CD14-positive monocyte (primary cell): ENCODE measurements around the gene IGSF8. TPM values are rescaled to one million over a fixed set of nuclear protein-coding genes. Genes with fewer than 3 reads are reported as not detected.

Source experiments
- DNase-seq, 3 donors: peaks; one replicate each; pipeline ENCODE4 v3.0.0-alpha.2; 2011 to 2022
- H2AFZ ChIP-seq: 2 replicates; pipeline ENCODE4 v1.6.0; 2012; ENCODE audit warnings: mild to moderate bottlenecking, low read depth, low read length, inconsistent platforms; ENCODE audit not compliant: insufficient read depth, poor library complexity, severe bottlenecking
- H3K27ac ChIP-seq, 2 donors: 1 replicate in 1 of 2; 2 replicates in 1 of 2; pipeline ENCODE4 v1.5.1; 2012 to 2013; ENCODE audit warnings: low read length in 2 of 2, control low read depth in 1 of 2, inconsistent platforms in 1 of 2, low read depth in 1 of 2, mild to moderate bottlenecking in 1 of 2
- H3K27me3 ChIP-seq, 2 donors: one replicate each; pipeline versions ENCODE4 v1.6.0 to v1.6.1; 2011 to 2013; ENCODE audit warnings: low read length in 2 of 2; ENCODE audit not compliant: control insufficient read depth in 2 of 2, insufficient read depth in 2 of 2
- H3K36me3 ChIP-seq, 2 donors: replicated peaks in 1 of 2; 1 replicate in 1 of 2; 2 replicates in 1 of 2; pipeline versions ENCODE4 v1.5.1 to v1.6.1; 2012 to 2013; ENCODE audit warnings: low read length in 2 of 2, control low read depth in 1 of 2, inconsistent platforms in 1 of 2, mild to moderate bottlenecking in 1 of 2; ENCODE audit not compliant: insufficient read depth in 2 of 2, control insufficient read depth in 1 of 2
- H3K4me1 ChIP-seq, 2 donors: 1 replicate in 1 of 2; 2 replicates in 1 of 2; pipeline versions ENCODE4 v1.5.1 to v1.6.1; 2012 to 2013; ENCODE audit warnings: low read length in 2 of 2, control low read depth in 1 of 2, inconsistent platforms in 1 of 2, mild to moderate bottlenecking in 1 of 2, moderate library complexity in 1 of 2; ENCODE audit not compliant: insufficient read depth in 2 of 2, control insufficient read depth in 1 of 2
- H3K4me2 ChIP-seq: replicated peaks from 2 replicates; pipeline ENCODE3; 2012; ENCODE audit warnings: low read length, moderate library complexity, mild to moderate bottlenecking; ENCODE audit not compliant: poor library complexity, severe bottlenecking; ENCODE audit errors: extremely low read depth
- H3K4me3 ChIP-seq, 3 experiments: fragments of 200-600 bp in 1 of 3; sonication (generic) in 1 of 3; replicated peaks in 1 of 3; 1 replicate in 2 of 3; 2 replicates in 1 of 3; pipeline ENCODE4 v1.5.1; 2011 to 2013; ENCODE audit warnings: low read length in 3 of 3, mild to moderate bottlenecking in 3 of 3, control low read depth in 2 of 3, low read depth in 2 of 3, inconsistent platforms in 1 of 3, moderate library complexity in 1 of 3
- H3K79me2 ChIP-seq: 2 replicates; pipeline ENCODE4 v1.6.0; 2012; ENCODE audit warnings: mild to moderate bottlenecking, control low read depth, inconsistent platforms, low read length, moderate library complexity; ENCODE audit not compliant: insufficient read depth
- H3K9ac ChIP-seq: 2 replicates; pipeline ENCODE4 v1.6.0; 2017; ENCODE audit warnings: low read length, mild to moderate bottlenecking; ENCODE audit not compliant: insufficient read depth, poor library complexity, severe bottlenecking
- H3K9me3 ChIP-seq, 2 donors: replicated peaks in 1 of 2; 1 replicate in 1 of 2; 2 replicates in 1 of 2; pipeline versions ENCODE4 v1.5.1 to v1.6.1; 2012 to 2013; ENCODE audit warnings: low read length in 2 of 2, control low read depth in 1 of 2; ENCODE audit not compliant: control insufficient read depth in 1 of 2, insufficient read depth in 1 of 2
- H4K20me1 ChIP-seq: 2 replicates; pipeline ENCODE4 v1.6.0; 2012; ENCODE audit warnings: mild to moderate bottlenecking, low read length, control low read depth, moderate library complexity; ENCODE audit not compliant: insufficient read depth
- H3K27ac Mint-ChIP-seq, 7 donors: one replicate each; pipeline ENCODE4 v1.8.0; 2020; ENCODE audit warnings: mild to moderate bottlenecking in 7 of 7, mixed read lengths in 7 of 7, moderate library complexity in 6 of 7, inconsistent platforms in 2 of 7
- H3K27me3 Mint-ChIP-seq, 3 donors: one replicate each; pipeline ENCODE4 v1.8.0; 2021 to 2022; ENCODE audit warnings: low read depth in 3 of 3, mild to moderate bottlenecking in 3 of 3, mixed read lengths in 3 of 3, moderate library complexity in 3 of 3, inconsistent platforms in 1 of 3
- H3K36me3 Mint-ChIP-seq, 2 donors: one replicate each; pipeline ENCODE4 v1.8.0; 2020; ENCODE audit warnings: mixed read lengths in 2 of 2, inconsistent platforms in 1 of 2, mild to moderate bottlenecking in 1 of 2
- H3K4me1 Mint-ChIP-seq: one replicate; pipeline ENCODE4 v1.8.0; 2020; ENCODE audit warnings: mild to moderate bottlenecking, mixed read lengths
- H3K4me3 Mint-ChIP-seq, 2 donors: one replicate each; pipeline ENCODE4 v1.8.0; 2020; ENCODE audit warnings: mild to moderate bottlenecking in 2 of 2, mixed read lengths in 2 of 2, moderate library complexity in 1 of 2
- H3K9me3 Mint-ChIP-seq, 7 donors: one replicate each; pipeline ENCODE4 v1.8.0; 2020 to 2022; ENCODE audit warnings: mixed read lengths in 7 of 7, mild to moderate bottlenecking in 6 of 7, moderate library complexity in 6 of 7, inconsistent platforms in 2 of 7
- CTCF ChIP-seq: fragments of 200-600 bp; IDR thresholded peaks from one replicate; pipeline ENCODE4 v1.8.0; 2022; ENCODE audit warnings: antibody characterized with exemption, mild to moderate bottlenecking
- WGBS: methylation state at CpG from one replicate; pipeline ENCODE4 v1.1.5; 2013; ENCODE audit warnings: missing lambda C conversion rate; ENCODE audit not compliant: insufficient coverage; 5-methylcytosine and 5-hydroxymethylcytosine counted together
- intact Hi-C, 2 donors: fragments of 100-400 bp; cut with micrococcal nuclease; formaldehyde crosslinking; loops; one replicate each; pipeline versions ENCODE4 v1.15.0 to v1.15.1; 2023
- polyA plus RNA-seq, 3 donors: library from polyadenylated mRNA; depleted of rRNA in 1 of 3; unstranded in 2 of 3; stranded (reverse) in 1 of 3; fragments of 300-500 nt in 2 of 3; fragments of >200 nt in 1 of 3; fragmentation: Illumina TruSeq in 2 of 3; gene quantifications; 1 replicate in 2 of 3; 2 replicates in 1 of 3; pipeline ENCODE4 v1.2.3, GENCODE V29; 2012 to 2021

The IGSF8 gene
- polyA plus RNA-seq, 3 donors, result 9.6 to 23.9 (median 10.8) TPM

DNA sequence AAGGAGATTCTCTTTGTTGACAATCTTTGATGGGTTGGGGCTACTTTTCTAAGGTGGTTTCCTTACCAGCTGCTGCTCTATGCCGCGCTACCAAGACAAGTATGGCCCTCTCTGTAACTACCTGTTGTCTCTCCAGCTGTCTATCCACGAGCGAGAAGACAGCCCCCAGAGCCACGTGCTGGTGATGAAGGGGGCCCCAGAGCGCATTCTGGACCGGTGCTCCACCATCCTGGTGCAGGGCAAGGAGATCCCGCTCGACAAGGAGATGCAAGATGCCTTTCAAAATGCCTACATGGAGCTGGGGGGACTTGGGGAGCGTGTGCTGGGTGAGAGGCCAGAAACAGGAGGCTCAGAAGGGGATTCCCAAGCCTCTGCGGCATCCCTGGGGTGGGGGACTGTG is 31.5 kb upstream of the IGSF8 start:
- Histone ChIP-seq H2AFZ (no peak overlapping the region), H3K4me2 (no peak overlapping the region), H3K4me3 (no peak overlapping the region), H3K9ac (no peak overlapping the region), H4K20me1 (no peaks in the 10 kb centered on the region), H3K9me3 (no peaks in the 10 kb centered on the region), H3K36me3 (no peaks in the 10 kb centered on the region), H3K27me3 (no peaks in the 10 kb centered on the region), H3K79me2 (no peaks in the 10 kb centered on the region), H3K27ac (no peak overlapping the region), H3K4me1 (peaks cover 8 to 9% of the 10 kb centered on the region in 2 donors)
- TF ChIP-seq CTCF, result no peak
- H3K9me3 Mint-ChIP-seq, result no peaks in the 10 kb centered on the region
- peaks cover 5% of the 10 kb centered on the region for H3K4me1 Mint-ChIP-seq
- no peak overlapping the region for H3K4me3 Mint-ChIP-seq
- H3K27me3 Mint-ChIP-seq, result peaks cover 7 to 9% (median 7%) of the 10 kb centered on the region in 3 donors
- intact Hi-C loops, result no loop called here
- no peak overlapping the region for H3K27ac Mint-ChIP-seq
- WGBS, result 94% methylated on average over 10 of the region's 11 CpGs
- DNase-seq, result no peak
- no peaks in the 10 kb centered on the region for H3K36me3 Mint-ChIP-seq

DNA sequence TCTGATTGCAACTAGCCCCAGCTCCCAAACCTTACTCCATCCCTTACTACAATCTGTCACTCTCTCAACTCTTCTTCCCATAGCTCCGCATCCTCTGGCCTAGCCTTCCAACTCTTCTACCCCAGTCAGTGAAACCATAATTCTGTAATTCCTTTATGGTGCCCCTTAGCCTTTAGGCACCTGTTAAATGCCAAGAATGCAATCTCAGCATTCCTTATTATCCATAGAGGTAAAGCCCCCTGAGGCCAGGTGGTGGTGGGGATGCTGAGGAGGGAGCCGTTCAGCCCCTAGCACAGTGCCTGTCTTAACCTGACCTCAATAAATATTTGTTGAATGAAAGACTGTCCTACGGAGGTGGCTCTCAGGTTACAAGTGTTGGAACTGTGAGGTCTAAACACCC is 31.1 kb upstream of the IGSF8 start:
- Histone ChIP-seq H3K4me2 (no peak overlapping the region), H2AFZ (no peak overlapping the region), H3K27ac (no peak overlapping the region), H3K9ac (no peak overlapping the region), H3K4me1 (peaks cover 4 to 5% of the 10 kb centered on the region in 2 donors), H3K79me2 (no peaks in the 10 kb centered on the region), H3K36me3 (no peaks in the 10 kb centered on the region), H3K27me3 (no peaks in the 10 kb centered on the region), H3K4me3 (no peak overlapping the region), H4K20me1 (no peaks in the 10 kb centered on the region), H3K9me3 (no peaks in the 10 kb centered on the region)
- Mint-ChIP-seq H3K4me1 (peaks cover 1% of the 10 kb centered on the region), H3K36me3 (no peaks in the 10 kb centered on the region), H3K27me3 (peaks cover 5 to 9% (median 6%) of the 10 kb centered on the region in 3 donors), H3K9me3 (peaks cover 0 to 2% (median 0%) of the 10 kb centered on the region in 7 donors), H3K27ac (no peak overlapping the region), H3K4me3 (peak overlapping the region in 1 of 2 donors; percentile 17)
- DNase-seq, result no peak
- WGBS, result 100% methylated on average over 1 of the region's 3 CpGs
- intact Hi-C loops, result no loop called here
- TF ChIP-seq CTCF, result no peak
